G401 (cell line): ENCODE results near the gene C19orf53. TPM values are rescaled to one million over a fixed set of nuclear protein-coding genes. Genes with fewer than 3 reads are reported as not detected.
A peak's percentile ranks its signal among the peaks of the same experiment; 100 is the strongest.

Experiments
- DNase-seq: peaks from one replicate; pipeline ENCODE4 v3.0.0-alpha.2; 2015; ENCODE audit warnings: low spot score
- in situ Hi-C: cut with HindIII; loops from 2 replicates; pipeline ENCODE4 v1.10.0; 2016; ENCODE audit warnings: low sequenced_read_pairs, mixed read lengths
- total RNA-seq: library from RNA; depleted of rRNA; stranded (reverse); fragments of >200 nt; shearing (Covaris generic); gene quantifications from 2 replicates; pipeline ENCODE4 v1.2.3, GENCODE V29; 2014; rRNA removed

C19orf53 gene
- total RNA-seq, 1 experiment from 2014 or later: 132 TPM

DNA sequence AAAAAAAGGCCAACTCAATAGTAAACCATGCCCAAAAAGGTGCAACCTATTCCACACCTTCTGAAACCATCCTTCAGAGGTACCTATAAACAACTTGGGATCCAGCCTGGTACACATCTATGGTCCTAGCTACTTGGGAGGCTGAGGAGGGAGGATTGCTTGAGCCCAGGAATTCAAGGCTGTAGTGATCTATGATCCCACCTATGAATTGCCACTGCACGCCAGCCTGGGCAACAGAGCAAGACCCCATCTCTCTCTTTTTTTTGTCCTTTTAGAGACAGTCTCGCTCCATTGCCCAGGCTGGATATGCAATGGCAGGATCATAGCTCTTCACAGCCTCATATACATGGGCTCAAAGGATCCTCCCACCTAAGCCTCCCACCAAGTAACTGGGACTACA, 47.0 kb downstream of the C19orf53 start:
- DNase-seq: no peak
- in situ Hi-C loops: no loop called here

DNA sequence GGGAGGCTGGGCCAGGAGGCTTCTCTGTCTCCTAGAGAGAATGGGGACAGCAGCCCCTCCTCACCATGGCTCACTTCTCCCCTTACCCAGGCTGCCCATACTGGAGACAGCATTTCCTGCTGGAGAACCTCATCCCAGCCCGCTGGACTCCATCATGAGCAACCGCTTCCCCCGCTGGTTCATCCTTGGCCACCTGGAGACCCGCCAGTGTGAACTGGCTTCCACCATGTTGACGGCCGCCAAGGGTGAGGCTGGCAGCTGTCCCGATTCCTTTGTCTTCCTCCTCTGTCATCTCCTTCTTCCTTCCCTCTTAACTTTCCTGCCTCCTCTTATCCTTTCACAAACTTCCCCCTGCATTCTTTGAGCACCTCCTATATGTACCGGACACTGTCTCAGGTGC, 49.0 kb downstream of the C19orf53 start:
- no peak for DNase-seq
- in situ Hi-C loops: no loop called here

DNA sequence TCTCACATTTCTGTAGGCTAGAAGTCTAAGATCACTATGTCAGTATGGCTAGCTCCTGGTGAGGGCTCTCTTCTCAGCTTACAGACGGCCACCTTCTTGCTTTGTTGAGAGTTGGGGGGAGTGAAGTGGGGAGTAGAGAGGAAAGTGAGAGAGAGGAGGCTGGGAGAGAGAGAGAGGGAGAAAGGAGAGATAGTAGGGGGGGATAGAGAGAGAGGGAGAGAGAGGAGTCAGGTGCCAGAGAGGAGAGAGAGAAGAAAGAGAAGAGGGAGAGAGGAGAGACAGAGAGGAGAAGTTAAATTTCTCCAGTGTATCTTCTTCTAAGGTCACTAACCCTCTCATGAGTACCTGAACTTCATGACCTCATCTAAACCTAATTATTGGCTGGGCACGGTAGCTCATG, 49.6 kb downstream of the C19orf53 start:
- in situ Hi-C loops: no loop called here

DNA sequence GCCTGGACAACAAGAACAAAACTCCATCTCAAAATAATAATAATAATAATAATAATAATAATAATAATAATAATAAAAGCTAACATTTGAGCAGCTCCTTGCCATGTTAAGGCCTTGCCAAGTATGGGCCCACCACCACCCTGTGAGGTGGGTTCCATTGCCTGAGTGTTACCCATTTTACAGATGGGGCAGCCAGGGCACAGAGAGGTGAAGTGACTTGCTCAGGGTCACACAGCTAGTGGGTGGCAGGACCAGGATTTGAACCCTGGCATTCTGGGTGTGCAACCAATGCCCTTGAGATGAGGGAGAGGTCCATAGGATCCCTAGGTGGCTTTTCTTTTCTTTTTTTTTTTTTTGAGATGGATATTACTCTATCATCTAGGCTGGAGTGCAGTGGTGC, 50.4 kb downstream of the C19orf53 start:
- no peak for DNase-seq
- in situ Hi-C loops: no loop called here

More for the DNA sequence above, 49.6 kb downstream of the C19orf53 start:
- DNase-seq: no peak

DNA sequence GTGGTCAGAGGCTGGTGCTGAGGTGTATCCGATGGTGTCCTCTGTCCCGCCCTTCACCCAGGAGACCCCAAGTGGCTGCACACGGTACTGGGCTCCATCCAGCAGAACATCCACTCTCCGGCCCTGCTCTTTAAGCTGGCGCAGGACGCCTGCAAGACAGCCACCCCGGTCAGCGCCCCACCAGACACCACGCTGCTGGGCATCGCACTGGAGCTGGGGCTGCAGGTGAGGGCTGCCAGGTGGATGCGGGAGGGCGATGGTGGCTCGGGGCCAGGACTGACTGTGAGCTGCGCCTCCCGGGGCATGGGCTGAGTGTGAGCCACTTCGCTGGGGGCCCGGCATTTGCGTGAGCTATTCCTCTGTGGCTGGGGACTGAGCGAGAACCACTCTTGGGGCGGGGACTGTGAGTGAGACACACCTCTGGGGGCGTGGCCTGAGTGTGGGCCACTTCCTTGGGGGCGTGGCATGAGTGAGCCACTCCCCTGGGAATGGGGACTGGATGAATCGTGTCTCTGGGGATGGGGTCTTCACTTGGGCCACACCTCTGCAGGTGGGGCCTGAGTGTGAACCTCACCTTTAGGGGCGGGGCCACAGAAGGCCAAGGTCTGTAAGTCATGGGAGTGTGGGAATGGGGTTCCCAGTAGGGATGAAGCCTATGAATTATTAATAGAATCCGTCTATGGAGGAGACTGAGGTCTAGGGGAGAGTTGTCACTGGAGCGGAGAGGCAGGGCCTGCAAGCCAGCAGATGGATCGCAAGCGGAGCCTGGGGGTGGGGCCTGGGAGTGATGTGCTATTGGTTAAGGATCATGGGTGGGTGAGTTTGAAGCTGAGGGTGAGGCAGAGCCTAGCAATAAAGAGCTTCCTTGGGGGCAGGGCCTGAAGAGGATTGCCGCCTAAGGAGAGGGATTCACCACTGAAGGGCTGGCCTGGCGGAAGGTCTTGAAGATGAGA, 51.5 kb downstream of the C19orf53 start:
- in situ Hi-C loops: no loop called here
- DNase-seq: peak; percentile 16

DNA sequence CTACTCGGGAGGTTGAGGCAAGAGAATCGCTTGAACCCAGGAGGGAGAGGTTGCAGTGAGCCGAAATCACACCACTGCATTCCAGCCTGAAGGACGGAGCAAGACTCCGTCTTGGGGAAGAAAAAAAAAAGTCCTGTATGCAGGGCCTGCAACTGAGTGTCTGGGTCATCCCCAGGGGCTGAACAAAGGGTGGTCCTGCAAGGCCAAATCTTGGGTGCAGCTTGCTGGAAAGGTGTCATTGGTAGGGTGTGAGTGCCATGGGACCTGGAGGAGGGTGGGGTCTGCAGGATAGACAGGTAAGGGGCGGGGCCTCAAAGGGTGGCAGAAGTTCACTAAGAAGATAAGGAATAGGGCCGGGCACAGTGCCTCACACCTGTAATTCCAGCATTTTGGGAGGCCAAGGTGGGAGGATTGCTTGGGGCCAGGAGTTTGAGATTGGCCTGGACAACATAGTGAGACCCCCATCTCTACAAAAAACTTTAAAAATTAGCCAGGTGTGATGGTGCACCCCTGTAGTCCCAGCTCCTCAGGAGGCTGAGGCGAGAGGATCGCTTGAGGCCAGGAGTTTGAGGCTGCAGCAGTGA, 52.5 kb downstream of the C19orf53 start:
- no peak for DNase-seq
- in situ Hi-C loops: no loop called here

DNA sequence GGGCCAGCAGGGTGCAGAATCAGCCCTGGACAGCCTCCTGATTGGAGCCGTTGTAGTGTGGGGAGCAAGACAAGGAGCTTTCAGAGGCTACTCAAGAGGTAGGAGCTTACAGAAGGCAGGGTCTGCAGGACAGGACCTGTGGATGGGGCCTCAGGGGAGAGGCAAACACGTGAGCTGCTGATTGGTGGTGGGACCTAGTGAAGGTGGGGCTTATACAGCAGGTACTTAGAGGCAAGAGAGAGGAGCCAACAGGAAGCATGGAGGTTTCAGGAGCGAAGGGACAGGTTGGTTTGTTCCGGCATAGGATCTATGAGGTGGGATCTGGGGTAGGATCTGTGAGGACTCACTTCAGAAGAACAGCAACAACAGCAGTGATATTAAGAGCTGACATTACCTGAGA, 53.4 kb downstream of the C19orf53 start:
- in situ Hi-C loops: no loop called here
- peak; percentile 13 for DNase-seq

Other genes with a start within 250 kb of the C19orf53 start
- gene MRI1, start 9.9 kb upstream of the C19orf53 start, total RNA-seq: 9.0 and 15.3 TPM in 2 replicates
- gene ZSWIM4, start 21.0 kb downstream of the C19orf53 start, total RNA-seq: 5.2 and 8.1 TPM in 2 replicates
- gene NANOS3, start 102.7 kb downstream of the C19orf53 start, total RNA-seq: 3.0 and 6.3 TPM in 2 replicates
- gene BRME1, start 131.7 kb downstream of the C19orf53 start, total RNA-seq: 2.9 and 6.6 TPM in 2 replicates
- gene CC2D1A, start 131.7 kb downstream of the C19orf53 start, total RNA-seq: 11.9 and 17.5 TPM in 2 replicates
- 0.92 TPM in 1 of 2 replicates, not detected in the other for gene PODNL1, start 164.0 kb downstream of the C19orf53 start, total RNA-seq
- 33.2 and 38.2 TPM in 2 replicates for gene DCAF15, start 178.1 kb downstream of the C19orf53 start, total RNA-seq
- gene RFX1, start 231.9 kb downstream of the C19orf53 start, total RNA-seq: 1.8 and 6.0 TPM in 2 replicates